Measurements from ENCODE around the gene GLIPR2.
"Not testable (repeated sequence)": the region's sequence is repeated elsewhere in the genome, so short reads cannot be mapped to it uniquely, and the experiment has no call there.

The GLIPR2 gene

DNA sequence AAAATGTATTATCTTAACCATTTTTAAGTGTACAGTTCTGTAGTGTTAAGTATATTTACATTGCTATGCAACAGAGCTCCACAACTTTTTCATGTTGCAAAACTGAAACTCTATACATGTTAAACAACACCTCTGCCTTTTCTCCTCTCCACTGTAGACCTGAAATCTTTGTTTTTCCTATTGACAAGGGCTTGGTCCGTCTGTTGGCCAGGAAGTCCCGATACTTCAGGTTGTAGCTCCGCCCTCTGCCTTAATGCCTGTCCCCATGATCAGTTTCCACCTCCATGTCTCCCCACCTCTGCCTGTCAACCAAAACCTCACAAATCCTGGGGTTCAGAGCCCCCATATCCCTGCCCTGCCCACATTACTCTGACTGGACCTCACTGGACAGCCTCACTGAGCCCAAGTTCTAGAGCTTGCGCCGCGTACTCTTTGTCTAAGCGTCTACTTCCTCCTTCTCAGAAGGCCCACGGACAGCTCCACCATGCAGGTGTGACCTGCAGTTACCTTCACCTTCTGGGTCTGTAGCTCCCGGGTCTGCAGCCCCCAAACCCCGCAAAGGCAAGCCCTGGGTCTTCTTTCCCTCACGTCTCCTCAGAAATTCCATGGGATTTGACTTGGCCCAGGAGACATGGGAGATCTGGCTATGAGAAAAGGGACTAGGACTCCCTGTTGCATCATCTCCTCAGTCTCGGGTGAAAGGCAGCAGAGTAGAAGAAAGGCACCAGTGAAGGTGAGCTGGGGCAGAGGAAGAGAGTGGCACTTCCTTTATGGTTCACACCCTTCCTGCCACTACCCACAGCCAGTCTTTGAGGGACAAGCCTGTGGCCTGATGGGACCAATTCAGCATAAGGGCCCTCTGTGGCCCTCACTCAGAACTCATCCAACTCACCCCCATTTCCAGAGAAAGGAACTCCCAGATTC, 8.0 kb downstream of the GLIPR2 start:
- no peak for DNase-seq (ENCODE audit: low read depth)

DNA sequence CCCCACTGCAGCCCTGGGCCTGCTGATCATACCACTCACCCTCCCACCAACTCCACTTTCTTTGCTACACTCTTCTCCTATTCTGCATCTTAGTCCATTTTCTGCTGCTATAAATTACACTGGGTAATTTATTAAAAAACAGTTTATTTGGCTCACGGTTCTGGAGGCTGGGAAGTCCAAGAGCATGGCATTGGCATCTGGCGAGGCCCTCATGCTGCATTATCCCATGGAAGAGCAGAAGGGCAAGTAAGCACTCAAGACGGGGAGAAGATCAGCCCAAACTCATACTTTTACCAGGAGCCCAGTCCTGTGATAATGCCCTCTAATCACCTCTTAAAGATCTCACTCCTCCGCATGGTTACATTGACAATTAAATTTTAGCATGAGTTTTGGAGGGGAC, 9.4 kb downstream of the GLIPR2 start:
- no peak for DNase-seq (ENCODE audit: low read depth)

DNA sequence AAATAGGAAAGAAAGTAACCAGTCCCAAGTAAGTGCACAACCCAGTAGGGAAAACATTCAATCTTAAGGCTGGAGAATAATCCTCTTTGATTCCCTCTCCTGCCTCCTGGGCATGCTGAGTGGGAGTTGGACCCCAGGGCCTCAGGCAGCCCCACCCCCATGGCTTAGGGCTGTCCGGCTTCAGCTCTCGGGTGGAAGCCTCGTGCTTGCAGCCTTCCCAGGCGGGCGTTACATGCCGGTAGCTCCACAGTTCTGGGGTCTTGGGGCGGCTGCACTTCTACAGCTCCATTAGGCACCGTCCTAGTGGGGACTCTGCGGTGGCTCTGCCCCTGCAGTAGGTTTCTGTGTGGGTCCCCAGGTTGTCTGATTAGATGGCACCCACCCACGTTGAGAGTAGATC, 10.1 kb downstream of the GLIPR2 start:
- no peak for DNase-seq (ENCODE audit: low read depth)

DNA sequence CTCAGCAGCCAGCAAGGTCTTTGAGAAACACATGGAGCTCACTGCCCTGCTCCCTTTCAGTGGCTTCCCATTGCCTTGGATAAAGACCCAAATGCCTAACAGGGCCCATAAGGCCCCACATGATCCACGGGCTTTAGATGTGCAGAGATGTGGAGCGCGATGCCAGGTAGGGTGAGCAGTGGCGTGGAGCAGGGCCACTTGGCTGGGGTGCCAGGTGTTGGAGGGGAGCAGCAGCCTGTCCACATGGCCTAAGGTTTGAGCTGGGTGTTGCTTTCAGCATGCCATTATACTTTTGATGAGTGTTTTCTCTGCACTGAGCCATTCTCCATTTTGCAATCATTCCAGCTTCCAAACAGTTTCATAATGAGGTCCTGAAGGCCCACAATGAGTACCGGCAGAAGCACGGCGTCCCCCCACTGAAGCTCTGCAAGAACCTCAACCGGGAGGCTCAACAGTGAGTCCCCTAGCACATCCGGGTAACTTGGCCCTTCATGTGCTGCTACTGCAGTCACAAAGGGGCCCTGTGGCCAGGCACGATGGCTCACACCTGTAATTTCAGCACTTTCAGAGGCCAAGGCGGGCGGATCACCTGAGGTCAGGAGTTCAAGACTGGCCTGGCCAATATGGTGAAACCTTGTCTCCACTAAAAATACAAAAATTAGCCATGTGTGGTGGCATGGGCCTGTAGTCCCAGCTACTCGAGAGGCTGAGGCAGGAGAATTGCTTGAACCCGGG, 11.1 kb downstream of the GLIPR2 start:
- no peak for DNase-seq (ENCODE audit: low read depth)

DNA sequence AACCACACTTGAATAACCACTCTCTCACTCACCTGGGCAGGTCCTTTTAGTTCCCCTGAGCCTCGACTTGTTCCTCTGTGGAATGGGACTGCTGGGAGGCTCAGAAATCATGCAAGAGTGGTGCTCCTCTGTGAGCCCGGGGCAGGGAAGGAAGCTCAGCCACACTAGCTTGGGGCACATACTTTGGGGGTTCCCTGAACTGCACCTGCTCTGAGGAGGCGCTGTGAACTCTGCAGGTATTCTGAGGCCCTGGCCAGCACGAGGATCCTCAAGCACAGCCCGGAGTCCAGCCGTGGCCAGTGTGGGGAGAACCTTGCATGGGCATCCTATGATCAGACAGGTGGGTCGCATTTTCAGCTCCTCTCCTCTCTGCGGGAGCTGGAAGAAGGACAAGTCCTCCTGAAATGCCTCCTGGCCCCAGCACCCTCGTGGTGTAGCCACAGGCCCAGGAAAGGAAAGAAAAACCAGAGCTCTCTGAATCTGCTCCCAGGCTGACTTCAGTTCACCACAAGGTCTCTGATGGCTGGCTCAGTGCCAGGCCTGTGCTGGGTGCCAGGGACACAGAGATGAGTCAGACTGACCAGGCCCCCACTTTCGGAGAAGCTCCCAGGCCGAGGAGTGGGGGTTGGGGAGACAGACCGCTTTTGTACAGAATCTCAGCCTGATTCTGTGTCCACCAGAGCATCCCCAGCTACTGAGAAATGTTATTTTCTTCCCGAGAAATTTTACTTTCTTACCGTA, 11.9 kb downstream of the GLIPR2 start:
- peak; percentile 96 for DNase-seq (ENCODE audit: low read depth)

DNA sequence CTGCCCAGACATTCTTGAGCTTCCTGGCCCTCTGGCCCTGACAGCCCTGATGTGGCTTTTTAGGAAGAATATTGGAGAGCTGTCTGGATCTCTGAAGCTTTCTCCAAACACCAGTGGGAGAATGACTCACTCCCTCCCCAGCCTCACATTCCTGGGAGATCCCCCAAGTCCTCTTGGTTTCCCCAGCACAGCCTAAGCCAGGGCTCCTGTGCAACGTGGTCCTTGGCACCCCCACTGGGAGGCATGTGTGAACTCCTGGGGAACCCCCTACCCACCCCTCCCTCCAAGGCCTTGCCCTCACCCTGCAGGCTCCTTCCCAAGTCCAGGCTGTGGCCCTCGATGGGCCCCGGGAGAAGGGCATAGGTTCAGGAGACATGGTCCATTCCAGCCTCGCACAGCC, 12.7 kb downstream of the GLIPR2 start:
- no peak for DNase-seq (ENCODE audit: low read depth)

DNA sequence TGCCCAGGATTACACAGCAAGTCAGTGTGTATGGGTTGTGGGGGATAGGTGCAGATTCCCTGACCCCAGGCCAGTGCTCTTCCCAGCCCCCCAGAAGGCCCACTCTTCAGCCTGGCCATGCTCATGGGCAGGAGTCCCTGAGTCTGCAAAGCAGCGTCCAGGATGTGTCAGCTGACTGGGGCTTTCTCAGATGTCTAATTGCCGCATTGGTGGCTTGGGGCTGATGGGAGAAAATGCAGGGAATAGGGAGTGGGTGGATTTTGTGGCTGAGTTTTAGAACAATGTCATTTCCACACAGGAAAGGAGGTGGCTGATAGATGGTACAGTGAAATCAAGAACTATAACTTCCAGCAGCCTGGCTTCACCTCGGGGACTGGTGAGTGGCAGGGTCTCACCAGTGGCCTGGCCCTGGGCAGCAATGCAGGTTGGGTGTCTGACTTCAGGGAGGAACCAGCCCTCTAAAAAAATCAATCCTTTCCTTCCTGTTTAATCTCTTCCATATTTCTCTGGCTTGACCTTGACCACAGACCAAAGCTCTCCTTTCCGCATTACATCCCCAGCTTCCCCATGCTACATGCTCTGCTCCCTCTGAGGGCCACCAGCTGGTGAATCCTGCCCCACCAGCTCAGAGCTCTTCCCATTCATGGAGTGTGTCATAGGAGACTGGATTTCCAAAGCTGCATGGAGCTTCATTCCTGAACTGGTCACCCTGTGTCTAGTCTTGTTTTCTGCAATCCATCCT, 14.2 kb downstream of the GLIPR2 start:
- DNase-seq (ENCODE audit: low read depth): no peak

- DNase-seq (ENCODE audit: low read depth): no peak
These were observed 15.0 kb downstream of the GLIPR2 start for GRCh38 chr9:36151316-36152210.

- DNase-seq (ENCODE audit: low read depth): no peak
These were observed 16.4 kb downstream of the GLIPR2 start for GRCh38 chr9:36152741-36153438.

DNA sequence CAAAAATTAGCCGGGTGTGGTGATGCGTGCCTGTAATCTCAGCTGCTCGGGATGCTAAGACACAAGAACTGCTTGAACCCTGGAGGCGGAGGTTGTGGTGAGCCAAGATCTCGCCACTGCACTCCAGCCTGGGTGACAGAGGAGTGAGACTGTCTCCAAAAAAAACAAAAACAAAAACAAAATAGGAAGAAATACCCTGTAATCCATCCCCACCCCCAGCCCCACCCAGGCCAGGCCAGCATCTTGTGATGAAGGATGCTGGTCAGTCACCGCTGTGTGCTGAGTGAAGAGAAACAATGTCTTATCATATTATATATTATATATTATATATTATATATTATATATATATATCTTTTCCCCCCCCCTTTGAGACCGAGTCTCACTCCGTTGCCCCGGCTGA, 17.2 kb downstream of the GLIPR2 start:
- DNase-seq (ENCODE audit: low read depth): no peak

DNA sequence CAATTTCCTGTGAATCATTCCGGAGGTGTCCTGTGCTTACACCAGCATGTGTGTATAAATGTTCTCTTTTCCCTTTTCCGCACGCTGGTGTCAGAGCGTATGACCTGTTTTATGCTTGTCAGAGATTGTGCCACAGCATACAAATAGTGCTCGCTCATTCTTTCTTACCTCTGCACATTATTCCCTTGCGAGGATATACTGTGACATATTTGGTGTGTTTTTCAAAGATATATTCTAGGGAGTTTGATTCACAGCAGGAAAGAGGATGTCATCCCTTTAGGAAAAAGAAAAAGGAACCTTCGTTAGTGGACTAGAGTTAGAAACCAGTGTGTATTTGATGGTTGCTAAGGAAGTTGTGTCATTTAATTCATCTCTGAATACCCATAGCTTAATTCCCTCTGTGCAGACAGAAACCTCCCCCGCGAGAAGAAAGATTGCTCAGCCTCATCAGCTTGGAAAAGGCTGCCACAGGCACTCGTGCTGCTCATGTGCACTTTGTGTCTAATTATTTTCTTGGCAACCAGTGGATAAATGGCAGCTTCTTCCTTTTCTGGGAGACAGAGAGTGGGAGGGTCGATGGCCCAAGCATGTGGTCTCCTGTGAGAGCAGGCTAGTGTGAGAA, 17.9 kb downstream of the GLIPR2 start:
- DNase-seq (ENCODE audit: low read depth): no peak

- no peak for DNase-seq (ENCODE audit: low read depth)
These were observed 19.6 kb downstream of the GLIPR2 start for GRCh38 chr9:36156116-36156515.

GRCh38 chr9:36158122-36158521, 21.6 kb downstream of the GLIPR2 start:
- DNase-seq (ENCODE audit: low read depth): no peak

- no peak for DNase-seq (ENCODE audit: low read depth)
These were observed 22.4 kb downstream of the GLIPR2 start for GRCh38 chr9:36158917-36159316.

GRCh38 chr9:36159509-36159908, 23.0 kb downstream of the GLIPR2 start:
- DNase-seq (ENCODE audit: low read depth): not testable (repeated sequence)

GRCh38 chr9:36160126-36160525, 23.6 kb downstream of the GLIPR2 start:
- DNase-seq (ENCODE audit: low read depth): not testable (repeated sequence)

- no peak for DNase-seq (ENCODE audit: low read depth)
These were observed 24.7 kb downstream of the GLIPR2 start for GRCh38 chr9:36161187-36161586.

- no peak for DNase-seq (ENCODE audit: low read depth)
These were observed 25.7 kb downstream of the GLIPR2 start for GRCh38 chr9:36162211-36162738.

- DNase-seq (ENCODE audit: low read depth): peak; percentile 83
These were observed 26.7 kb downstream of the GLIPR2 start for GRCh38 chr9:36163049-36163785.

All from fibroblast of the conjunctiva (primary cell).